Suprapubic skin (tissue), 3 donors: Measurements from ENCODE around the gene RNF6.

Experiments used
- CTCF ChIP-seq, 2 donors: fragments of 200-600 bp in 1 of 2; fragments of 450-650 bp in 1 of 2; sonication (generic) in 1 of 2; IDR thresholded peaks; one replicate each; pipeline ENCODE4 v1.5.1; 2016 to 2019; ENCODE audit warnings: antibody characterized with exemption in 2 of 2, mild to moderate bottlenecking in 1 of 2, moderate library complexity in 1 of 2
- POLR2AphosphoS5 ChIP-seq, 3 donors: sonication (generic); formaldehyde crosslinking; IDR thresholded peaks; one replicate each; pipeline ENCODE4 v1.6.1; 2017; ENCODE audit warnings: antibody characterized with exemption in 3 of 3

- no peak for TF ChIP-seq CTCF (IDR thresholded peaks at IDR 0.05)
- no peak for TF ChIP-seq POLR2AphosphoS5 (IDR thresholded peaks at IDR 0.05)
Measured at GRCh38 chr13:26253262-26253786, 31.2 kb upstream of the RNF6 start.
